NCI-H748 treated with DMSO at 0.1 percent for 48 hours (cell line): Measurements from ENCODE around the gene ZNRF4.
"Not testable (repeated sequence)": the region's sequence is repeated elsewhere in the genome, so short reads cannot be mapped to it uniquely, and the experiment has no call there.

Source experiments
- DNase-seq: peaks from one replicate; lab custom pipeline; 2025; lab: John Stamatoyannopoulos, UW

Gene ZNRF4

DNA sequence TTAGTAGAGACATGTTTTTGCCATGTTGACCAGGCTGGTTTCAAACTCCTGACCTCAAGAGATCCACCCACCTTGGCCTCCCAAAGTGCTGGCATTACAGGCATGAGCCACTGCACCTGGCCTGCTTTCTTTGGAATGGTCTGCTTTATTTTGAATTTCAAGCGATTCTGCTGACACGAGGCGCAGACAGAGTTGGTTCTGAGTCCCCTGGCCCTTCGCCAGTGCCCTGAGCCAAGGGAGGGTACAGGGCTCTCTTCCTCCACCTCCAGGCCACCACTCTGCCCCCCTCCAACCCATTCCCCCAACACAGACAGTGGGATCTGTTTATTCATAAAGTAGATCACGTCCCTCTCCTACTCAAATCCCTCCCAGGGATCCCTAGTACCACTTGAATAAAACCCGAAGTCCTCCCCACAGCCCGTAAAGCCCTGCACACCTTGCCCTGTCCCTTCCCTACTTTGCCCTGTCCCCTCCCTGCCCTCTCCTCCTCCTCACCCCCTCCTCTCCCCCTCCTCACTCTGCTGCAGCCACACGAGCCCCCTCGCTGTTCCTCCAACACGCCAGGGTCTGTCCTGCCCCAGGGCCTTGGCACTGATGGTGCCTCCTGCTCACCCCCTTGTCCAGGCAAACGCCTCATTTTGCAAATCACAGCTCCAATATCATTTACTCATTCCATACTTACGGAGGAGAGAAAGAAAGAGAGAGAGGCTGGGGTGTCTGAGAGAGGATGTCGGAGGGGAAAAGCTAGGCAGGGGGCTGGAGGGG lies 22.4 kb downstream of the ZNRF4 start:
- no peak for DNase-seq

DNA sequence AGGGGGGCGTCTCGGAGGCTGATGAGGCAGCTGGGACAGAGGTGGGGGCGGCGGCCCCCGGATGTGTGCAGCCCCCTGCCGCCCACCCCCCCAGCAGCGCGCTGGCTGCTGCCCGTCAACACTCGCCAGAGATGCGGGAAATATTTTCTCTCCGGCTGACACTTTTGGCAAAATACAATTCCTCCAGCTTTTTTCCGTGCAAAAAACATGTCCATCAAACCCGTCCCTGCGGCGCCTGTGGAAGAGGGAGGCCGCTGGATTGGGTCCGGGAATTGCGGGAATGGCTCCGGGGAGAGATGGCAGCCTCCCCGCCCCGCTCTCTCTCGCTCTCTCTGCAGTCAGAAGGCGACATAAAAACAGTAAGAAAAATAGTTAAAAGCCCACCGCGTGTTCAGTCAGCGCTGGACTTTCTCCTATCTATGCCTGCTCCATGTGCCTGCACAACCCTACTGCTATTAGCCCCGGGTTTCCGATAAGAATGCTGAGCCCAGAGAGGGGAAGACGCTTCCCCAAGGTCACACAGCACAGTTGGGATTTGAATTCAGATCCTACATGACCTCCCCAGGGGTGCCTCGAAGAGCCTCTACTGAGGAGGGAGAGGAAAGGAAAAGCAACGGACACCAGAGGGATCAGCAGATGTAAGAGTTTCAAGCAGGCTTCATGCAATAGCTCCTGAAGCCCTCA lies 23.2 kb downstream of the ZNRF4 start:
- DNase-seq, result no peak

DNA sequence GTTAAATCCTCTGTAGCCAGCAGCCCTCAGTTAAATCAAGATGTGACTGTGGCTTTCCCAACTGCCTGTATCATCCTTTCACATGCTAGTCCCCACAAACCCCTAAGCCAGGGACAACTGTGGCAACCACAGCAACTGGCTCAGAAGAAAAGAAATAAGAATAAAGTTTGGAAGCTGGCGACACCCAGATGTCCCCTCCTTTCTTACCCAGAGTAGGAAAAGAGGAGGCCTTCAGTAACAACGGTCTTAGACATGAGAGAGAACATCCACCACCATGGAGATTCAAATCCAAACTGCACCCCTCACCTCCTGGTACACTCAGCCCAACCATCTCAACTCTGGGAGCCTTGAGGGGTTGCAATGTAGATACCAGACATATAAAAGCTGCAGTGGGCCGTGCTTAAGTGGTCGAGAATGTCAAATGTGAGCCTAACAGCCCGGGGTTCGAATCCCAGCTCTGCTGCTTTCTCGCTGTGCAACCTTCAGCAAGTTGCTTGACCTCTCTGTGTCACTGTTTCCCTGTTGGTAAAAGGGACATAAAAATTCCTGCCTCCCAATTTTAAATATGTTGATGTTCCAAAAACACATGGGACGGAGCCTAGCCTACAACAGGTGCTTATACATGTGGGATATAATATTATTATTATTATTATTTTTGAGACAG lies 23.8 kb downstream of the ZNRF4 start:
- no peak for DNase-seq

DNA sequence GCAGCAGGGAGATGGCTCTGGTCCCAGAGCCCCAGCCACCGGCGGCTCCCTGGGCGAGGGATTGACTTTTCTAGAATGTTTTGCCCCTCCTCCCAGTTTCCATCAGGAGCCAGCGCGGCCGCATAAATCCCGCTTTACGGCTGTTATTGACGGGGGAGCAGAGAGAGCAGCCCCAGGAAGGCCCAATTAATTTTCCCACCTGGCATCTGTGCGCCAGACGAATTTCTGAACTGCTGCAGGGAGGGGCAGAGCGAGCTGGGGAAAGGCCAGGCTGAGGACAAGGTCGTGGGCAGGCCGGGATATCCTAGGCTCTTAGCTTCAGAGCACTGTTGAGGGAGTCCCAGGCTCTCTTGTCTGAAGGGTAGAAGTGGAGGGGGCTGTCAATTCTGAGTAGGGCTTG lies 24.7 kb downstream of the ZNRF4 start:
- DNase-seq, result no peak

DNA sequence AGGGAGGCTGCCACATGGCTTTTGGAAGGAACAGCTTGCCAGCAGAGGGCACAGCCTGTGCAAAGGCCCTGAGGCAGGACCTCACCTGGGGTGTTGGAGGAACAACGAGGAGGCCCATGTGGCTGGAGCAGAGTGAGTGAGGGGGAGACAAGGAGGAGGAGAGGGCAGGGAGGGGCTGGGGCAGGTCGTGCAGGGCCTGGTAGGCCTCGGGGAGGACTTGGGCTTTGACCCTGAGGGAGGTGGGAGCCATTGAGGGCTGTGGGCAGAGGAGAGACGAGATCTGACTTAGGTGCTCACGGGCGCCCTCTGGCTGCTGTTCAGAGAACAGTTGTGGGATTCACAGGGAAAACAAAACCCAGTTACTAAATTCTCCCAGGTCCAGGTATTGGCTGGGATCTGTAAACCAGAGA lies 25.2 kb downstream of the ZNRF4 start:
- peak; percentile 0 for DNase-seq

DNA sequence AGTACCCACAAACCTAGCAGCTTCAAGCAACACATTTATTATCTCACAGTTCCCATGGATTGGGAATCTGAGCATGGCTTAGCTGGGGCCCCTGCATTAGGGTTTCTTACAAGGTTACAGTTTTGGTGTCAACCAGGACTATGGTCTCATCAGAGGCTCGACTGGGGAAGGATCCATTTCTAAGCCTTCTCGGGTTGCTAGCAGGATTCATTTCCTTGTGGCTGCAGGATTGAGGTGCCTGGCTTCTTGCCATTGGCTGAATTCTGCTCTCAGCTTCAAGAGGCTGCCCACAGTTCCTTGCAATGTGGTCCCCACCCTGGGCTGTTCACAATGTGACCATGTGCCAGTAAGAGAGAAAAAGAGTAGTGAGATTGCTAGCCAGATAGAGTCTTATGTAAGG lies 26.7 kb downstream of the ZNRF4 start:
- DNase-seq, result no peak

DNA sequence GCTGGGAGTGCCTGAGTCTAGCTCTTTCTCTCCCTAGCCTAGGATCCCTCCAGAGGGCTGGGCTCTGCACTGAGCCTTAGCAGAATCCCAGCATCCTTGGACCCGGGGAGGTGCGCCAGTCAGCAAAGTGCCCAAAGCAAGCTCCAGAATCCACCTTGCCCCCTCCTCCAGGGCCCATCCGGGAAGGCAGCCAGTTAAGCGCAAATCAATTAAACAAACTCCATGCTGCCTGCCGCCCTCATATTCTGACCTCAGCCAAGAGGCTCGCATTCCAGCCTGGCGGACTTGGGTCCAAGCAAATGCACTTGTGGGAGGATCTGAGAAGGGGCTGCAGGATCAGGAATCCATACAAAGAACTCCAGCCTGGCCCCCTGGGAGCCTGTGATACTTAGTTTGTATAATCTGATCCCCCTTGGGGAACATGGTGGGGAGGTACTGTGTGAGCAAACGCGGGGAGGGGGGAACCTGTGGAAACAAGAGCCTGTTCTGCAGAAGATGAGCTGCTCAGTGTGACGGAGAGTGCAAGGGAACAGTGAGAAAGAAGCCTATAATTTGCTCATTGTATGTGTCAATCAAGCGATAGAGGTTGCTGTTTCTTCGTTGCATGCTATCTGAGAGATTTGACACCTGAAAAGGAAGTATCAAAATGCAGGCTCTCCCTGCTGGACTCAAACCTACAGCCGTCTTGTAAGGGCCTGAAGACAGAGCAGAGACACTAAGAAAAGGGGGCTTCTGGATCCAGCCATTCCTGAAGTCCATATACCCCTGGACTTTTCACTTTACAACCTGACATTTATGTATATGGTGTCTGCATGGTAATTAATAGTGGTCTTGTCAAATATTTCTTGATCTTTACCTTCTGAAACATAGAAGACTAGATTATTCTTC lies 29.4 kb downstream of the ZNRF4 start:
- no peak for DNase-seq

DNA sequence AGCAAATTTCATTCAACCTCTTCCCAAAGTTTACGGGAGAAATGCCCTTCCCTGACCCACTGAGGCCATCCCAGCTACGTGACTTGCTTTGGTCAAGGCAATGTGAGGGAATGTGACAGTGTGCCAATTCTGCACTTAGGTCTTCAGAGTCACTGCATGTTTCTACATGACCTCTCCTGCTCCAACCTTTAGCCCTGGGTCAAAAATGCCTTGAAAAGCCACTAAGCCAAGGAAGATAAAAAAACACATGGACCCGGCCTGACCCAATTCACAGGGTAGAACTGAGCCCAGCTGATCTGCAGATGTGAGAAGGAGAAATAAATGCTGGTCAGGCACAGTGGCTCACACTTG lies 30.0 kb downstream of the ZNRF4 start:
- DNase-seq, result no peak

DNA sequence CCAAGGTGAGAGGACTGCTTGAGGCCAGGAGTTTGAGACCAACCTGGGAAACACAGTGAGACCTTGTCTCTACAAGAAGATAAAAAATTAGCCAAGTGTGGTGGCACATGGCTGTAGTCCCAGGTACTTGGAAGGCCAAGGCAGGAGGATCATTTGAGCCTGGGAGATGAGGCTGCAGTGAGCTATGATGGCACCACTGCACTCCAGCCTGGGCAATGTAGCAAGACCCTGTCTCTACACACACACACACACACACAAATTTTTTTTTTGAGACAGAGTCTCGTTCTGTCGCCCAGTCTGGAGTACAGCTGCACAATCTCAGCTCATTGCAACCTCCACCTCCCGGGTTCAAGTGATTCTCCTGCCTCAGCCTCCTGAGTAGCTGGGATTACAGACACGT lies 30.4 kb downstream of the ZNRF4 start:
- not testable (repeated sequence) for DNase-seq

DNA sequence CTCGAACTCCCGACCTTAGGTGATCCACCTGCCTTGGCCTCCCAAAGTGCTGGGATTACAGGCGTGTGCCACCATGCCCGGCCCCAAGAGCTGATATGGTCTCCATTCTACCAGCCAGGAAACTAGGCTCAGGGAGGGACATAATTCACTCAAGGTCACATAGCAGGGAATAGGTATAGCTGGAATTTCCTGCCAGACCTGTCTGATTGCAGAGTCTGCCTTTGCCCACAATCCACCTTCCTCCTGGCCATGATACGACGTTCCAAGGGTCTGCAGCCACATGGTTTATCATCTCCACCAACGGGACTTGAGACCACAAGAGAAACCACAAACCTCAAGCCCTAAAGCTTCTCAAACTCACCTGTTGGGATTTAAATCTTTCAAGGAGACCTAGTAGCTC lies 32.0 kb downstream of the ZNRF4 start:
- DNase-seq, result no peak

DNA sequence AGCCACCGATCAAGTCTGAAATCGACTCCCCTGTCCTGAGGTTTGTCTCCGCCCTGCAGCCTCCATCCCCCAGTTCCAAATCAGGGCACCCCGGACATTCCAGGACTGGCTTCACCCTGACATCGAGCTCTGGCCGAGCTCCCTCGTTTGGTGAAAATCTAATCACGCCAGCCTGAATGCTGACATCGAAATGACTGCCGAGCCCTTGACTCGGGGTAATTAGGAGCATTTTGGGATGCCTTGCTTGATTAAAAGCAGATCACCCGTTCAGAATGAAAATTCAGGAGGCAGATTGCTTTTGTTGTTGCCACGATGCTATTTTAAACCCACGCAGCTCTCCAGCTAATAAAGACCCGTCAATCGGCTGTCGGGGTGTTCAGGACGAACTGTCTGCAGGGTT lies 34.3 kb downstream of the ZNRF4 start:
- DNase-seq, result no peak

DNA sequence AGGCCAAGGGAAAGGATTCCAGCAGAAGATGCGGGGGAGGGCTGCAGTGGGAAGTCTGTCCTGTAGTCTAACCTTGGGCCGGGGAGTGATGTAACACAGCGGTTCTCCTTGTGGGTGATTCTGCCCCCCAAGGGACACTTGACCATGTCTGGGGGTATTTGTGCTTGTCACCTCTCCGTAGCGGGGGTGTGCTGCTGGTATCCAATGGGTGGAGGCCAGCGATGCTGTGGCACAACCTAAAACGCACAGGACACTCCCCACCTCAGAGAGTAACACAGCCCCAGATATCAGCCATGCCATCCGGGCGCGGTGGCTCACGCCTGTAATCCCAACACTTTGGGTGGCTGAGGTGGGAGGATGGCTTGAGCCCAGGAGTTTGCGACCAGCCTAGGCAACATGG lies 36.3 kb downstream of the ZNRF4 start:
- no peak for DNase-seq

DNA sequence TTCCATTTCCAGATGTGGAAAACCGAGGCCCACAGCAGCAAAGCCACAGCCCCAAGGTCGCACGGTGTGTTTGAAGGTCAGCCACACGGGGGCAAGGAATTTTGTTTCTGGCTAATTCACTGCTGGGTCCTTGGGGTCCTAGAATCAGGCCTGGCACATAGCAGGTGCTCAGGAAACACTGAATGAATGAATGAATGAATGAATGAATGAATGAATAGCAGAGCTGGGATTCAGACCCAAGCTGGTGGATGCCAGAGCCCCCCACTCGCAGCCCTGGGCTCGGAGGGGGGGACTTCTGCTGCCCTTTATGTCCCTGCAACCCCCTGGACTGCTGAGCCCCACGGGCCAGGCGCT lies 37.0 kb downstream of the ZNRF4 start:
- DNase-seq, result no peak

DNA sequence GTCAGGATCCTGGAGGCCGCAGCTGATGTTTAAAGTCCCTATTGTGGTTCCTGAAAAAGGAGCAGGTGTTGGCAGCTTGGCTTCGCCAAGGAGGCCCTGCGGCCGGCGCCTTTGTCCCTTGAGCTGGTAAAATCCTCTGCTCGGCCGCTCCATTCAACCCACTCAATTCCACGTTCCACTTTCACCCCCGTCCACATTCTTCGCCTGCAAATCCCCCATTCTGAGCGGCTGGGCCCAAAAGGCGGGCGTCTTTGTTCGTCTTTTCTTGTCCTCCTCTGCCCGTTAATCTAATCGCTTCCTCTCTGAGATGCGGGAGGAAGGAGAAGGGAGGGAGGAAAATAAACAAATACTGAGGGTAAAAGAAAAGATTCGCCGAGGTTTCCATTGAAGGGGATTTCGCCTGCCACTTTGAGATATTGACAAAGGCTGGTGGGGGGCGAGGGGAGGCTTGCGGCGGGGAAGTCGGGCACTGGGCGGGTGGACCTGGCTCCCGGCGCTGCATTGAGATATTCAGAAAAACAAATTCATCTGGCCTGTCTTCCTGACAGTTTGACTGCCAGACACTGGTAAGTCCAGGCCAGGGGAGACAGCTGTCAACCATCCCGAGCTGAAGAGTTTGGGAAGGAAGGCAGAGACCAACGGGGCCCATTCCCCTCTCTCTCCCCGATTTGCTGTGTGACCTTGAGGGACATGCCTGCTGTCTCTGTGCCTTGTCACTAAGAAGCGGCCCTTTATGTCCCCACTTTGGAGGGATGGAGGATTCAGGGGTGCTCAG lies 37.6 kb downstream of the ZNRF4 start:
- DNase-seq, result no peak

DNA sequence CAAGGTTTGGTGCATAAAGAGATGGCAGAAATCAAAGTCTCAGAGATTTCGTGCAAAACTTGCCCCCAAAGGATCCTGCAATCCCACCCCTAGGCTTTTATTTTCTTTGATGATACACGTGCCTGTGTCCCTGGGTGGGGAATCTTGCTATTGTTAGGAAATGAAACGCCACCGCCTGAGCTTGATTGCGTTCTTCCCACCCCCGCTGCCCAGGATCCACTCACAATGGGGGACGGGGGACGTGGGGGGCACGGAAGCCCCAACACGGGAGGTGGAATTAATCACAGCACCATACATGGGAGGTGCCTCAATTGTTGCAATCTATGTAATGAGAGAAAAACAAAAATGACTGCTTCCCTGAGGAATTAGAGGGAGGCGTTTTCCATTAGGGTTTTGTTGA lies 39.6 kb downstream of the ZNRF4 start:
- DNase-seq, result no peak

DNA sequence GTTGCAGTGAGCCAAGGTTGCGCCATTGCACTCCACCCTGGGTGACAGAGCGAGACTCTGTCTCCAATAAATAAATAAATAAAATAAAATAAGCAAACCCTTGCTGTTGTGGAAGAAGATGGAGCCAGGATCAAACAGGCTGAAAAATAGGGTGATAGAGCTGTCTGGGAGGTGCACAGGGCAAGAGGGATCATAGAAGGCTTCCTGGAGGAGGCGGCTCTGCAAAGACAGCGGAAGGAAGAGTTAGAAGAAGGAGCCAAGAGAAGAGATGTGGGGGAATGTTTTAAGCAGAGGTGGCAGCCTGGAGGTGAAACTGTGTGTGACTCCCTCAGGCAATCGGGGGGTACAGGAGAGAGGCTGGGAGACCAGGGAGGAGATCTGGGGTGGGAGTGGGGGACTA lies 40.6 kb downstream of the ZNRF4 start:
- DNase-seq, result no peak

DNA sequence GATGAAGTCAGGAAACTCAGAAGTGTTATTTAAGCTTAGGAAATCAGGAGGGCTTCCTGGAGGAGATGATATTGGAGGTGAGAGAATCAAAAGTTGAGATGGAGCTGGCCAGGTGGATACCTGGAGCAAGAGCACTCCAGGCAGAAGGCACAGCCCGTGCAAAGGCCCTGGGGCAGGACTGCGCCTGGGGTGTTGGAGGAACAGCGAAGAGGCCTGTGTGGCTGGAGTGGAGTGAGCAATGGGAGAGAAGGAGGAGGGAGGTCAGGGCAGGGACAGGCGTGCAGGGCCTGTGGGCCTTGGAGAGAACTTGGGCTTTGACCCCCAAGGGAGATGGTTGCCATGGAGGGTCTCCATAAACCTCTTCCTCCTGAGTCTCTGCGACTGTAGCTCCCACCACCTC lies 42.1 kb downstream of the ZNRF4 start:
- DNase-seq, result no peak

DNA sequence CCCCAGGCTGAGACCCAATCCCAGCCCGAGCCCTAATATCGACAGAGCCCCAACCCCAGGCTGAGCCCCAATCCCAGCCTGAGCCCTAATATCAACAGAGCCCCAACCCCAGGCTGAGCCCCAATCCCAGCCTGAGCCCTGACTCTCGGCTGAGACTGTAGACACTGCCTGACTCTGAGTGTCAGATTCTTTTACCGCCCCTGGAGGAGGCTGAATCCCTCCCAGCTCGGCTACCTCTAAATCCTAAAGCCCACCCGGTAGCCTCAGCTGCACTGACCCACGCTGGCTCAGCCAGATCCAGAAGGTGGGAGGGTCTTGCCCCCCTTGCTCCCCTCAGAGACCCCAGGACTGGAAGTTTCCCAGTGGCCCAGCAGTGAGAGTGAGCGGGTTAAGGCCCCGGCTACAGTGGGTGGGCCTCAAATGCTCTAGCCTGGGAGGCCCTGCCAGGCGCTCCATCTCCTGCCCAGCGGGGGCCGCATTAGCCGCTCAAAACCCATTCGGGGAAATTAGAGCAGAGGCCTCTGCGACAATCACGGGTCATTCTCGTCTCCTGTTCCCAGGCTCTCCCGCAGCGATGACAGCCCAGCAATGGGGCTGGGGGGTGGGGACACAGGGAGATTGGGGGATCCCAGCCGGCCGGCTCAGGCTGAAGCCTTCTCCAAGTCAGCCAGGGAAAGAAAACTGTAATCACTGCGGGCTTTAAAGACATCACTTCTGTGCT lies 43.8 kb downstream of the ZNRF4 start:
- no peak for DNase-seq

DNA sequence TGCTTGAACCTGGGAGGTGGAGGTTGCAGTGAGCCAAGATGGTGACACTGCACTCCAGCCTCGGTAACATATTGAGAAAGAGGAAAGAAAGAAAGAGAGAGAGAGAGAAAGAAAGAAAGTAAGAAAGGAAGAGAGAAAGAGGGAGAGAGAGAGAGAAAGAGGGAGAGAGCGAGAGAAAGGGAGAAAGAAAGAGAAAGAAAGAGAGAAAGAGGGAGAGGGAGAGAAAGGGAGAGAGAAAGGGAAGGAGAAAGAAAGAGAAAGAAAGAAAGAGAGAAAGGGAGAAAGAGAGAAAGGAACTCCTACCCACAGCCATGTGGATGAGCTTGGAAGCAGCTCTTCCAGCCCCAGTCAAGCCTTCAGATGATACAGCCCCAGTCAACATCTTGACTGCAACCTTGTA lies 46.7 kb downstream of the ZNRF4 start:
- no peak for DNase-seq

DNA sequence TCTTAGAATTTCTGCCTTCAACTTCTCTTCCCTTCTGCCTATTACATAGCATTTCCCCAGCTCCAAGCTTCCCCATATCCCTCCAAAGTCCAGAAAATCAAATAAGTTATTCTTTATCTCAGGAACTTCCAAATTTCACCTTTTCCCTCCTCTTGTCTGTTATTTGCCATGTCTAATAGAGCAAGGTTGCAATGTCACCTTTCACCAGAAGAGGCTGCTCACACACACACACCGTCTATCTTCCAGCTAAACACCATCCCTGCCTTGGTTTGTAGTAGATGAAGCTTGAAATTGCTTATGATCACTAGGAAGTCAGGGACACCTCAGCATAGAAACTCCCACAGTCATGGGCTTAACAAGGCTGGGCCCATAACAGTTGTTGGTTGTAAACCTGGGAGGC lies 48.4 kb downstream of the ZNRF4 start:
- no peak for DNase-seq

DNA sequence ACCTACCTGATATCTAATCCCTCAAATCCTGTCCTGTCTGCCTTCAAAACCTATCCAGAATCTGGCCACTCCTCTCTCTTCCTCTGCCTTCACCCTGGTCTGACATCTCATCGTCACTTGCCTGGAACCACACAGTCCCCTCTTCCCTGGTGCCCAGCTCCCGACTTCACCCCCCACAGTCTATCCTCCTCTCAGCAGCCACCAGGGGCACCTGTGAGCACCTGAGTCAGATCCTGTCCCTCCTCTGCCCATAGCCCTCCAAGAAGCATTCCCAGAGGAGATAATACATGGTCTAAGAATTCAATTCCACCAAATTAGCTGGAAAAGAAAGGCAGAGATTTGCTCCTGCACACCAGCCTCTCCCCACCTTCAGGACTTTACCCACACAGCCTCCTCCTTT lies 48.9 kb downstream of the ZNRF4 start:
- no peak for DNase-seq
